HEK293 (cell line): ENCODE data around the gene VWA3B.

Experiments used
- MYNN ChIP-seq: fragments of 450-650 bp; formaldehyde crosslinking; IDR thresholded peaks from 2 replicates; pipeline ENCODE4 v1.5.1; 2016; ENCODE audit warnings: missing biosample characterization, missing genetic modification characterization, borderline replicate concordance
- SCRT1 ChIP-seq: fragments of 450-650 bp; formaldehyde crosslinking; IDR thresholded peaks from 2 replicates; pipeline ENCODE4 v1.5.1; 2016; ENCODE audit warnings: missing biosample characterization, missing genetic modification characterization, borderline replicate concordance
- TCF7L2 ChIP-seq: IDR thresholded peaks from 2 replicates; pipeline ENCODE4 v1.6.1; 2011; ENCODE audit warnings: low read depth, mild to moderate bottlenecking, inconsistent platforms, low read length, moderate library complexity, borderline replicate concordance
- ZFP37 ChIP-seq: fragments of 450-650 bp; formaldehyde crosslinking; IDR thresholded peaks from 2 replicates; pipeline ENCODE4 v1.5.1; 2016; ENCODE audit warnings: missing biosample characterization, missing genetic modification characterization
- ZNF169 ChIP-seq: fragments of 450-650 bp; formaldehyde crosslinking; IDR thresholded peaks from 2 replicates; pipeline ENCODE4 v1.5.1; 2016; ENCODE audit warnings: missing biosample characterization, missing genetic modification characterization
- ZNF248 ChIP-seq: fragments of 450-650 bp; formaldehyde crosslinking; IDR thresholded peaks from 2 replicates; pipeline ENCODE4 v1.5.1; 2017; ENCODE audit warnings: missing biosample characterization, missing genetic modification characterization
- ZNF558 ChIP-seq: fragments of 450-650 bp; formaldehyde crosslinking; IDR thresholded peaks from 2 replicates; pipeline ENCODE4 v1.5.1; 2016; ENCODE audit warnings: missing biosample characterization, missing genetic modification characterization
- ZNF777 ChIP-seq: fragments of 450-650 bp; formaldehyde crosslinking; IDR thresholded peaks from 2 replicates; pipeline ENCODE4 v1.5.1; 2017; ENCODE audit warnings: missing biosample characterization, missing genetic modification characterization, borderline replicate concordance
- TF ChIP-seq, protein P1 (sequence below): fragments of 450-650 bp; formaldehyde crosslinking; IDR thresholded peaks from 2 replicates; pipeline ENCODE4 v1.5.1; 2016; ENCODE audit warnings: missing biosample characterization, missing genetic modification characterization
- TF ChIP-seq, protein P2 (sequence below): fragments of 450-650 bp; formaldehyde crosslinking; IDR thresholded peaks from 2 replicates; pipeline ENCODE4 v1.5.1; 2017; ENCODE audit warnings: missing biosample characterization, missing genetic modification characterization
- TF ChIP-seq, protein P3 (sequence below): fragments of 450-650 bp; formaldehyde crosslinking; IDR thresholded peaks from 2 replicates; pipeline ENCODE4 v1.5.1; 2016; ENCODE audit warnings: missing biosample characterization, missing genetic modification characterization

DNA sequence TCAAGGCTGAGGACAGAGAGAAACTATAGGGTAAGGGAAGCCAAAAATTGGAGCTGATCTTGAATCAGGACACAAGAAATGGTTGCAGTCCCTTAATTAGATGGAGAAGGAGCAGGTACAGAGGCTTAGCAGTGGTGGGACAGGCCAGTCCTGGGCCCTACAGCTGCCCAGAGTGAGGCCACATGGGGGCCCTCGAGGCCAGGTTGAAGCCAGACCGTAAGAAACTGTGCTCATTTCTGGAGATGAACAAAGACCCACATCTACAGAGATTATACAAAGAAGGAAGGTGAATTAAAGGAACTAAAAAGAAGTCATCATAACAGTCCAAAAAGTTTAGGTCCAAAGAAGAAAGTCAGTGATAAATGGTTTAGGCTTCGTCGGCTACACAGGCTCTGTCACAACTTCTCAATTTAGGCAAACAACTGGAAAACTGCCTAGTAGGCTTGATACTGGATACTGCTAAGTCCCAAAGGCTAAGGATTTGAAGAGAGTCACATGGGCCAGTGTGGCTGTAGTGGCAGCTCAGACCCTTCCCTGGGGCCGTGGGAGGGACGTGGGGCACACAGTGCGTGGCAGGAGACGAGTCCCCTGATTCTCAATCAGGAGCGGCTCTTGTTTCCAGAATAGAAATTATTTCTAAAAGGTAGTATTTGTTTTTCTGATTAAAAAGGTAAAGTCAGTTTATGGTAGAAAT lies 208.9 kb downstream of the VWA3B start:
- no peak for TF ChIP-seq TCF7L2
- no peak for TF ChIP-seq ZNF777 (tag by site-specific recombination)
- TF ChIP-seq ZNF169 (tag by site-specific recombination) = no peak
- TF ChIP-seq, protein P1, sequence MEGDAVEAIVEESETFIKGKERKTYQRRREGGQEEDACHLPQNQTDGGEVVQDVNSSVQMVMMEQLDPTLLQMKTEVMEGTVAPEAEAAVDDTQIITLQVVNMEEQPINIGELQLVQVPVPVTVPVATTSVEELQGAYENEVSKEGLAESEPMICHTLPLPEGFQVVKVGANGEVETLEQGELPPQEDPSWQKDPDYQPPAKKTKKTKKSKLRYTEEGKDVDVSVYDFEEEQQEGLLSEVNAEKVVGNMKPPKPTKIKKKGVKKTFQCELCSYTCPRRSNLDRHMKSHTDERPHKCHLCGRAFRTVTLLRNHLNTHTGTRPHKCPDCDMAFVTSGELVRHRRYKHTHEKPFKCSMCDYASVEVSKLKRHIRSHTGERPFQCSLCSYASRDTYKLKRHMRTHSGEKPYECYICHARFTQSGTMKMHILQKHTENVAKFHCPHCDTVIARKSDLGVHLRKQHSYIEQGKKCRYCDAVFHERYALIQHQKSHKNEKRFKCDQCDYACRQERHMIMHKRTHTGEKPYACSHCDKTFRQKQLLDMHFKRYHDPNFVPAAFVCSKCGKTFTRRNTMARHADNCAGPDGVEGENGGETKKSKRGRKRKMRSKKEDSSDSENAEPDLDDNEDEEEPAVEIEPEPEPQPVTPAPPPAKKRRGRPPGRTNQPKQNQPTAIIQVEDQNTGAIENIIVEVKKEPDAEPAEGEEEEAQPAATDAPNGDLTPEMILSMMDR (tag by site-specific recombination) = no peak
- no peak for TF ChIP-seq ZNF558 (tag by site-specific recombination)
- TF ChIP-seq, protein P2, sequence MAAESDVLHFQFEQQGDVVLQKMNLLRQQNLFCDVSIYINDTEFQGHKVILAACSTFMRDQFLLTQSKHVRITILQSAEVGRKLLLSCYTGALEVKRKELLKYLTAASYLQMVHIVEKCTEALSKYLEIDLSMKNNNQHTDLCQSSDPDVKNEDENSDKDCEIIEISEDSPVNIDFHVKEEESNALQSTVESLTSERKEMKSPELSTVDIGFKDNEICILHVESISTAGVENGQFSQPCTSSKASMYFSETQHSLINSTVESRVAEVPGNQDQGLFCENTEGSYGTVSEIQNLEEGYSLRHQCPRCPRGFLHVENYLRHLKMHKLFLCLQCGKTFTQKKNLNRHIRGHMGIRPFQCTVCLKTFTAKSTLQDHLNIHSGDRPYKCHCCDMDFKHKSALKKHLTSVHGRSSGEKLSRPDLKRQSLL (tag by site-specific recombination) = no peak
- TF ChIP-seq, protein P3, sequence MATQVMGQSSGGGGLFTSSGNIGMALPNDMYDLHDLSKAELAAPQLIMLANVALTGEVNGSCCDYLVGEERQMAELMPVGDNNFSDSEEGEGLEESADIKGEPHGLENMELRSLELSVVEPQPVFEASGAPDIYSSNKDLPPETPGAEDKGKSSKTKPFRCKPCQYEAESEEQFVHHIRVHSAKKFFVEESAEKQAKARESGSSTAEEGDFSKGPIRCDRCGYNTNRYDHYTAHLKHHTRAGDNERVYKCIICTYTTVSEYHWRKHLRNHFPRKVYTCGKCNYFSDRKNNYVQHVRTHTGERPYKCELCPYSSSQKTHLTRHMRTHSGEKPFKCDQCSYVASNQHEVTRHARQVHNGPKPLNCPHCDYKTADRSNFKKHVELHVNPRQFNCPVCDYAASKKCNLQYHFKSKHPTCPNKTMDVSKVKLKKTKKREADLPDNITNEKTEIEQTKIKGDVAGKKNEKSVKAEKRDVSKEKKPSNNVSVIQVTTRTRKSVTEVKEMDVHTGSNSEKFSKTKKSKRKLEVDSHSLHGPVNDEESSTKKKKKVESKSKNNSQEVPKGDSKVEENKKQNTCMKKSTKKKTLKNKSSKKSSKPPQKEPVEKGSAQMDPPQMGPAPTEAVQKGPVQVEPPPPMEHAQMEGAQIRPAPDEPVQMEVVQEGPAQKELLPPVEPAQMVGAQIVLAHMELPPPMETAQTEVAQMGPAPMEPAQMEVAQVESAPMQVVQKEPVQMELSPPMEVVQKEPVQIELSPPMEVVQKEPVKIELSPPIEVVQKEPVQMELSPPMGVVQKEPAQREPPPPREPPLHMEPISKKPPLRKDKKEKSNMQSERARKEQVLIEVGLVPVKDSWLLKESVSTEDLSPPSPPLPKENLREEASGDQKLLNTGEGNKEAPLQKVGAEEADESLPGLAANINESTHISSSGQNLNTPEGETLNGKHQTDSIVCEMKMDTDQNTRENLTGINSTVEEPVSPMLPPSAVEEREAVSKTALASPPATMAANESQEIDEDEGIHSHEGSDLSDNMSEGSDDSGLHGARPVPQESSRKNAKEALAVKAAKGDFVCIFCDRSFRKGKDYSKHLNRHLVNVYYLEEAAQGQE (tag by site-specific recombination) = no peak
- TF ChIP-seq ZNF248 (tag by site-specific recombination) = no peak
- no peak for TF ChIP-seq SCRT1 (tag by site-specific recombination)
- TF ChIP-seq ZFP37 (tag by site-specific recombination) = no peak
- TF ChIP-seq MYNN (tag by site-specific recombination) = no peak
